HEK293 (cell line): ENCODE results near the gene CCDC179.
A peak's percentile ranks its signal among the peaks of the same experiment; 100 is the strongest.

ENCODE experiments used
- EGR2 ChIP-seq: fragments of 450-650 bp; formaldehyde crosslinking; IDR thresholded peaks from 2 replicates; pipeline ENCODE4 v1.5.1; 2016; ENCODE audit warnings: low read depth, missing biosample characterization, missing genetic modification characterization
- GLIS1 ChIP-seq: fragments of 450-650 bp; formaldehyde crosslinking; IDR thresholded peaks from 2 replicates; pipeline ENCODE4 v1.5.1; 2016; ENCODE audit warnings: missing biosample characterization, missing genetic modification characterization
- PRDM4 ChIP-seq: fragments of 450-650 bp; formaldehyde crosslinking; IDR thresholded peaks from 2 replicates; pipeline ENCODE4 v1.5.1; 2017; ENCODE audit warnings: missing biosample characterization, missing genetic modification characterization
- TRIM28 ChIP-seq: IDR thresholded peaks from 2 replicates; pipeline ENCODE4 v1.6.1; 2011; ENCODE audit warnings: low read length, control low read depth, borderline replicate concordance
- ZBTB17 ChIP-seq: fragments of 450-650 bp; formaldehyde crosslinking; IDR thresholded peaks from 2 replicates; pipeline ENCODE4 v1.5.1; 2016; ENCODE audit warnings: missing biosample characterization, missing genetic modification characterization
- ZEB2 ChIP-seq: fragments of 450-650 bp; formaldehyde crosslinking; IDR thresholded peaks from 2 replicates; pipeline ENCODE4 v1.5.1; 2016; ENCODE audit warnings: missing biosample characterization, missing genetic modification characterization
- ZNF114 ChIP-seq: fragments of 450-650 bp; formaldehyde crosslinking; IDR thresholded peaks from 2 replicates; pipeline ENCODE4 v1.5.0; 2017; ENCODE audit warnings: missing biosample characterization, missing genetic modification characterization
- ZNF121 ChIP-seq: fragments of 450-650 bp; formaldehyde crosslinking; IDR thresholded peaks from 2 replicates; pipeline ENCODE4 v1.5.1; 2016; ENCODE audit warnings: missing biosample characterization, missing genetic modification characterization
- ZNF169 ChIP-seq: fragments of 450-650 bp; formaldehyde crosslinking; IDR thresholded peaks from 2 replicates; pipeline ENCODE4 v1.5.1; 2016; ENCODE audit warnings: missing biosample characterization, missing genetic modification characterization
- ZNF184 ChIP-seq: fragments of 450-650 bp; IDR thresholded peaks from 2 replicates; pipeline ENCODE4 v1.5.1; 2018; ENCODE audit warnings: missing biosample characterization, mild to moderate bottlenecking, missing genetic modification characterization
- ZNF214 ChIP-seq: fragments of 450-650 bp; formaldehyde crosslinking; IDR thresholded peaks from 2 replicates; pipeline ENCODE4 v1.5.1; 2017; ENCODE audit warnings: missing biosample characterization, mild to moderate bottlenecking, missing genetic modification characterization, borderline replicate concordance
- ZNF221 ChIP-seq: fragments of 450-650 bp; formaldehyde crosslinking; IDR thresholded peaks from 2 replicates; pipeline ENCODE4 v1.5.1; 2017; ENCODE audit warnings: missing biosample characterization, missing genetic modification characterization, borderline replicate concordance
- ZNF23 ChIP-seq: fragments of 450-650 bp; formaldehyde crosslinking; IDR thresholded peaks from 2 replicates; pipeline ENCODE4 v1.5.1; 2016; ENCODE audit warnings: missing biosample characterization, missing genetic modification characterization, borderline replicate concordance
- ZNF239 ChIP-seq: fragments of 450-650 bp; formaldehyde crosslinking; IDR thresholded peaks from 2 replicates; pipeline ENCODE4 v1.5.1; 2016; ENCODE audit warnings: missing biosample characterization, missing genetic modification characterization
- ZNF24 ChIP-seq: fragments of 450-650 bp; formaldehyde crosslinking; IDR thresholded peaks from 2 replicates; pipeline ENCODE4 v1.5.1; 2016; ENCODE audit warnings: missing biosample characterization, missing genetic modification characterization
- ZNF280C ChIP-seq: fragments of 450-650 bp; formaldehyde crosslinking; IDR thresholded peaks from 2 replicates; pipeline ENCODE4 v1.5.1; 2016; ENCODE audit warnings: missing biosample characterization, missing genetic modification characterization
- ZNF341 ChIP-seq: fragments of 450-650 bp; formaldehyde crosslinking; IDR thresholded peaks from 2 replicates; pipeline ENCODE4; 2016; ENCODE audit warnings: low read depth, missing biosample characterization, missing genetic modification characterization
- ZNF350 ChIP-seq: fragments of 450-650 bp; formaldehyde crosslinking; IDR thresholded peaks from 2 replicates; pipeline ENCODE4 v1.5.0; 2017; ENCODE audit warnings: missing biosample characterization, mild to moderate bottlenecking, missing genetic modification characterization
- ZNF549 ChIP-seq: fragments of 450-650 bp; IDR thresholded peaks from 2 replicates; pipeline ENCODE4 v1.5.1; 2018; ENCODE audit warnings: missing biosample characterization, missing genetic modification characterization, mild to moderate bottlenecking, inconsistent platforms, moderate library complexity
- ZNF571 ChIP-seq: fragments of 450-650 bp; formaldehyde crosslinking; IDR thresholded peaks from 2 replicates; pipeline ENCODE4 v1.5.0; 2017; ENCODE audit warnings: missing biosample characterization, missing genetic modification characterization
- ZNF623 ChIP-seq: fragments of 450-650 bp; formaldehyde crosslinking; IDR thresholded peaks from 2 replicates; pipeline ENCODE4 v1.5.1; 2016; ENCODE audit warnings: missing biosample characterization, missing genetic modification characterization
- ZNF677 ChIP-seq: fragments of 450-650 bp; IDR thresholded peaks from 2 replicates; pipeline ENCODE4 v1.5.0; 2018; ENCODE audit warnings: missing biosample characterization, mild to moderate bottlenecking, missing genetic modification characterization, moderate library complexity
- ZNF704 ChIP-seq: fragments of 450-650 bp; formaldehyde crosslinking; IDR thresholded peaks from 2 replicates; pipeline ENCODE4 v1.5.1; 2016; ENCODE audit warnings: missing biosample characterization, missing genetic modification characterization
- ZSCAN18 ChIP-seq: fragments of 450-650 bp; formaldehyde crosslinking; IDR thresholded peaks from 2 replicates; pipeline ENCODE4 v1.5.1; 2016; ENCODE audit warnings: missing biosample characterization, missing genetic modification characterization
- TF ChIP-seq, protein P1 (sequence below): fragments of 450-650 bp; formaldehyde crosslinking; conservative IDR thresholded peaks from 2 replicates; pipeline ENCODE4 v1.5.1; 2016; ENCODE audit warnings: low read depth, missing biosample characterization, missing genetic modification characterization
- TF ChIP-seq, protein P2 (sequence below): fragments of 450-650 bp; formaldehyde crosslinking; IDR thresholded peaks from 2 replicates; pipeline ENCODE4 v1.5.1; 2016; ENCODE audit warnings: missing biosample characterization, missing genetic modification characterization, borderline replicate concordance

Gene CCDC179

GRCh38 chr11:22829231-22830081 lies 30.8 kb downstream of the CCDC179 start, which contains the start of gene SVIP (continued):
- TF ChIP-seq ZNF114 (tag by site-specific recombination) (no peak), TRIM28 (no peak), ZNF23 (tag by site-specific recombination) (no peak), ZNF169 (tag by site-specific recombination) (no peak), ZNF341 (no peak), ZNF350 (no peak), ZNF280C (tag by site-specific recombination) (no peak), ZNF24 (no peak), ZNF184 (tag by site-specific recombination) (no peak), ZBTB17 (tag by site-specific recombination) (no peak), EGR2 (peak; percentile 66), ZEB2 (tag by site-specific recombination) (no peak; the same call in 1 of the 2 replicates), ZNF549 (no peak), ZNF677 (tag by site-specific recombination) (no peak), PRDM4 (tag by site-specific recombination) (no peak), ZNF704 (tag by site-specific recombination) (no peak), ZNF623 (no peak), ZSCAN18 (no peak), GLIS1 (tag by site-specific recombination) (peak; percentile 33; the same call in 1 of the 2 replicates), ZNF221 (tag by site-specific recombination) (no peak), ZNF214 (tag by site-specific recombination) (no peak), ZNF571 (tag by site-specific recombination) (no peak), ZNF239 (tag by site-specific recombination) (no peak), ZNF121 (tag by site-specific recombination) (no peak)
- TF ChIP-seq, protein P1, sequence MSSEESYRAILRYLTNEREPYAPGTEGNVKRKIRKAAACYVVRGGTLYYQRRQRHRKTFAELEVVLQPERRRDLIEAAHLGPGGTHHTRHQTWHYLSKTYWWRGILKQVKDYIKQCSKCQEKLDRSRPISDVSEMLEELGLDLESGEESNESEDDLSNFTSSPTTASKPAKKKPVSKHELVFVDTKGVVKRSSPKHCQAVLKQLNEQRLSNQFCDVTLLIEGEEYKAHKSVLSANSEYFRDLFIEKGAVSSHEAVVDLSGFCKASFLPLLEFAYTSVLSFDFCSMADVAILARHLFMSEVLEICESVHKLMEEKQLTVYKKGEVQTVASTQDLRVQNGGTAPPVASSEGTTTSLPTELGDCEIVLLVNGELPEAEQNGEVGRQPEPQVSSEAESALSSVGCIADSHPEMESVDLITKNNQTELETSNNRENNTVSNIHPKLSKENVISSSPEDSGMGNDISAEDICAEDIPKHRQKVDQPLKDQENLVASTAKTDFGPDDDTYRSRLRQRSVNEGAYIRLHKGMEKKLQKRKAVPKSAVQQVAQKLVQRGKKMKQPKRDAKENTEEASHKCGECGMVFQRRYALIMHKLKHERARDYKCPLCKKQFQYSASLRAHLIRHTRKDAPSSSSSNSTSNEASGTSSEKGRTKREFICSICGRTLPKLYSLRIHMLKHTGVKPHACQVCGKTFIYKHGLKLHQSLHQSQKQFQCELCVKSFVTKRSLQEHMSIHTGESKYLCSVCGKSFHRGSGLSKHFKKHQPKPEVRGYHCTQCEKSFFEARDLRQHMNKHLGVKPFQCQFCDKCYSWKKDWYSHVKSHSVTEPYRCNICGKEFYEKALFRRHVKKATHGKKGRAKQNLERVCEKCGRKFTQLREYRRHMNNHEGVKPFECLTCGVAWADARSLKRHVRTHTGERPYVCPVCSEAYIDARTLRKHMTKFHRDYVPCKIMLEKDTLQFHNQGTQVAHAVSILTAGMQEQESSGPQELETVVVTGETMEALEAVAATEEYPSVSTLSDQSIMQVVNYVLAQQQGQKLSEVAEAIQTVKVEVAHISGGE (tag by site-specific recombination), result peak; percentile 70
- TF ChIP-seq, protein P2, sequence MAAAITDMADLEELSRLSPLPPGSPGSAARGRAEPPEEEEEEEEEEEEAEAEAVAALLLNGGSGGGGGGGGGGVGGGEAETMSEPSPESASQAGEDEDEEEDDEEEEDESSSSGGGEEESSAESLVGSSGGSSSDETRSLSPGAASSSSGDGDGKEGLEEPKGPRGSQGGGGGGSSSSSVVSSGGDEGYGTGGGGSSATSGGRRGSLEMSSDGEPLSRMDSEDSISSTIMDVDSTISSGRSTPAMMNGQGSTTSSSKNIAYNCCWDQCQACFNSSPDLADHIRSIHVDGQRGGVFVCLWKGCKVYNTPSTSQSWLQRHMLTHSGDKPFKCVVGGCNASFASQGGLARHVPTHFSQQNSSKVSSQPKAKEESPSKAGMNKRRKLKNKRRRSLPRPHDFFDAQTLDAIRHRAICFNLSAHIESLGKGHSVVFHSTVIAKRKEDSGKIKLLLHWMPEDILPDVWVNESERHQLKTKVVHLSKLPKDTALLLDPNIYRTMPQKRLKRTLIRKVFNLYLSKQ (tag by site-specific recombination), result no peak
